Activated T-helper 2 cell treated with anti-CD3 and anti-CD28 coated beads, Interferon-gamma antibody, Interleukin-2, Interleukin-4, amounts not matched to agents 10 μg/mL and 5 μg/mL and 100 μg/mL, durations not matched to agents 14 hours and 24 hours and 36 hours (primary cell): ENCODE results near the gene ATL1. TPM values are rescaled to one million over a fixed set of nuclear protein-coding genes. Genes with fewer than 3 reads are reported as not detected.

ENCODE experiments used
- DNase-seq: peaks from one replicate; pipeline ENCODE4 v3.0.0; 2021; ENCODE audit warnings: low spot score
- H3K27ac Mint-ChIP-seq: one replicate; pipeline ENCODE4 v1.8.0; 2021; ENCODE audit warnings: mixed read lengths
- H3K27me3 Mint-ChIP-seq: one replicate; pipeline ENCODE4 v1.8.0; 2021; ENCODE audit warnings: low read depth, mixed read lengths
- H3K36me3 Mint-ChIP-seq: one replicate; pipeline ENCODE4 v1.8.0; 2021; ENCODE audit warnings: low read depth, mixed read lengths
- H3K4me1 Mint-ChIP-seq: one replicate; pipeline ENCODE4 v1.8.0; 2021; ENCODE audit warnings: low read depth, mixed read lengths
- H3K4me3 Mint-ChIP-seq: one replicate; pipeline ENCODE4 v1.8.0; 2021; ENCODE audit warnings: low read depth, mild to moderate bottlenecking, moderate library complexity, mixed read lengths
- H3K9me3 Mint-ChIP-seq: one replicate; pipeline ENCODE4 v1.8.0; 2021; ENCODE audit warnings: mixed read lengths
- intact Hi-C: fragments of 100-400 bp; cut with micrococcal nuclease; formaldehyde crosslinking; loops from one replicate; pipeline ENCODE4 v1.15.1; 2023
- total RNA-seq: library from RNA; stranded (reverse); gene quantifications from 2 replicates; pipeline ENCODE4 v1.2.3, GENCODE V29; 2022

The ATL1 gene
- total RNA-seq, 1 donor from 2014 or later: 2.1 TPM

GRCh38 chr14:50590464-50590863, 30.5 kb downstream of the ATL1 start:
- Mint-ChIP-seq H3K27ac (no peak overlapping the region), H3K27me3 (peaks cover 3% of the 10 kb centered on the region), H3K4me1 (no peaks in the 10 kb centered on the region), H3K36me3 (no peaks in the 10 kb centered on the region), H3K4me3 (no peak overlapping the region), H3K9me3 (no peaks in the 10 kb centered on the region)
- intact Hi-C loops: no loop called here
- no peak for DNase-seq

GRCh38 chr14:50594577-50595316, 34.8 kb downstream of the ATL1 start:
- Mint-ChIP-seq H3K4me1 (no peaks in the 10 kb centered on the region), H3K27me3 (peaks cover 11% of the 10 kb centered on the region), H3K9me3 (no peaks in the 10 kb centered on the region), H3K36me3 (no peaks in the 10 kb centered on the region), H3K27ac (no peak overlapping the region), H3K4me3 (no peak overlapping the region)
- no peak for DNase-seq
- intact Hi-C loops: no loop called here

GRCh38 chr14:50598765-50599164, 38.8 kb downstream of the ATL1 start:
- Mint-ChIP-seq H3K4me1 (peaks cover 3% of the 10 kb centered on the region), H3K36me3 (no peaks in the 10 kb centered on the region), H3K4me3 (no peak overlapping the region), H3K27ac (no peak overlapping the region), H3K27me3 (peaks cover 8% of the 10 kb centered on the region), H3K9me3 (no peaks in the 10 kb centered on the region)
- no peak for DNase-seq
- intact Hi-C loops: no loop called here

GRCh38 chr14:50599700-50600444, 39.9 kb downstream of the ATL1 start:
- intact Hi-C loops: loop anchor here (1.0 kb wide), 1 partner anchor 178 kb away; no protein-coding TSS in a partner anchor

GRCh38 chr14:50600849-50601248, 40.9 kb downstream of the ATL1 start:
- intact Hi-C loops: loop anchor here (1.0 kb wide), 1 partner anchor 177 kb away; no protein-coding TSS in a partner anchor
- Mint-ChIP-seq H3K4me3 (no peak overlapping the region), H3K9me3 (no peaks in the 10 kb centered on the region), H3K27ac (no peak overlapping the region), H3K27me3 (peaks cover 12% of the 10 kb centered on the region), H3K4me1 (peaks cover 3% of the 10 kb centered on the region), H3K36me3 (no peaks in the 10 kb centered on the region)
- DNase-seq: no peak

More at GRCh38 chr14:50599700-50600444, 39.9 kb downstream of the ATL1 start:
- Mint-ChIP-seq H3K4me3 (no peak overlapping the region), H3K4me1 (peaks cover 3% of the 10 kb centered on the region), H3K36me3 (no peaks in the 10 kb centered on the region), H3K9me3 (no peaks in the 10 kb centered on the region), H3K27ac (no peak overlapping the region), H3K27me3 (peaks cover 8% of the 10 kb centered on the region)
- DNase-seq: no peak

GRCh38 chr14:50601394-50601793, 41.4 kb downstream of the ATL1 start:
- Mint-ChIP-seq H3K36me3 (no peaks in the 10 kb centered on the region), H3K9me3 (no peaks in the 10 kb centered on the region), H3K4me3 (no peak overlapping the region), H3K27ac (no peak overlapping the region), H3K4me1 (peaks cover 3% of the 10 kb centered on the region), H3K27me3 (peaks cover 12% of the 10 kb centered on the region)
- no peak for DNase-seq
- intact Hi-C loops: no loop called here

- H3K4me1 Mint-ChIP-seq: peaks cover 4% of the 10 kb centered on the region
- no peaks in the 10 kb centered on the region for H3K36me3 Mint-ChIP-seq
- no peak overlapping the region for H3K4me3 Mint-ChIP-seq
- intact Hi-C loops: no loop called here
- DNase-seq: no peak
- no peaks in the 10 kb centered on the region for H3K9me3 Mint-ChIP-seq
- H3K27me3 Mint-ChIP-seq: peaks cover 9% of the 10 kb centered on the region
- no peak overlapping the region for H3K27ac Mint-ChIP-seq
Measured at GRCh38 chr14:50602035-50602434, 42.1 kb downstream of the ATL1 start.

GRCh38 chr14:50603565-50603964, 43.6 kb downstream of the ATL1 start:
- Mint-ChIP-seq H3K9me3 (no peaks in the 10 kb centered on the region), H3K36me3 (no peaks in the 10 kb centered on the region), H3K27me3 (peaks cover 8% of the 10 kb centered on the region), H3K27ac (no peak overlapping the region), H3K4me3 (no peak overlapping the region), H3K4me1 (peaks cover 9% of the 10 kb centered on the region)
- DNase-seq: no peak
- intact Hi-C loops: no loop called here

GRCh38 chr14:50605766-50606165, 45.8 kb downstream of the ATL1 start:
- intact Hi-C loops: no loop called here
- peaks cover 7% of the 10 kb centered on the region for H3K4me1 Mint-ChIP-seq
- peaks cover 18% of the 10 kb centered on the region for H3K27me3 Mint-ChIP-seq
- H3K36me3 Mint-ChIP-seq: no peaks in the 10 kb centered on the region
- H3K9me3 Mint-ChIP-seq: no peaks in the 10 kb centered on the region
- no peak for DNase-seq
- no peak overlapping the region for H3K4me3 Mint-ChIP-seq
- no peak overlapping the region for H3K27ac Mint-ChIP-seq

- intact Hi-C loops: no loop called here
- H3K9me3 Mint-ChIP-seq: no peaks in the 10 kb centered on the region
- H3K4me3 Mint-ChIP-seq: no peak overlapping the region
- no peak for DNase-seq
- H3K4me1 Mint-ChIP-seq: peaks cover 7% of the 10 kb centered on the region
- no peak overlapping the region for H3K27ac Mint-ChIP-seq
- peaks cover 24% of the 10 kb centered on the region for H3K27me3 Mint-ChIP-seq
- H3K36me3 Mint-ChIP-seq: no peaks in the 10 kb centered on the region
Measured at GRCh38 chr14:50606468-50606867, 46.5 kb downstream of the ATL1 start.

GRCh38 chr14:50607181-50607580, 47.2 kb downstream of the ATL1 start:
- Mint-ChIP-seq H3K4me1 (peaks cover 7% of the 10 kb centered on the region), H3K36me3 (no peaks in the 10 kb centered on the region), H3K27me3 (peaks cover 31% of the 10 kb centered on the region), H3K4me3 (no peak overlapping the region), H3K9me3 (no peaks in the 10 kb centered on the region), H3K27ac (peak overlapping the region; percentile 53)
- no peak for DNase-seq
- intact Hi-C loops: no loop called here

GRCh38 chr14:50607761-50608160, 47.8 kb downstream of the ATL1 start:
- intact Hi-C loops: no loop called here
- no peak overlapping the region for H3K27ac Mint-ChIP-seq
- peaks cover 35% of the 10 kb centered on the region for H3K27me3 Mint-ChIP-seq
- H3K4me1 Mint-ChIP-seq: peaks cover 7% of the 10 kb centered on the region
- no peaks in the 10 kb centered on the region for H3K9me3 Mint-ChIP-seq
- H3K4me3 Mint-ChIP-seq: no peak overlapping the region
- no peaks in the 10 kb centered on the region for H3K36me3 Mint-ChIP-seq
- no peak for DNase-seq

GRCh38 chr14:50608302-50608851, 48.4 kb downstream of the ATL1 start:
- Mint-ChIP-seq H3K27ac (no peak overlapping the region), H3K27me3 (peaks cover 35% of the 10 kb centered on the region), H3K36me3 (no peaks in the 10 kb centered on the region), H3K4me3 (no peak overlapping the region), H3K4me1 (peaks cover 7% of the 10 kb centered on the region), H3K9me3 (no peaks in the 10 kb centered on the region)
- DNase-seq: no peak
- intact Hi-C loops: no loop called here
